Measurements from ENCODE around the gene NHLRC4.

Gene NHLRC4

DNA sequence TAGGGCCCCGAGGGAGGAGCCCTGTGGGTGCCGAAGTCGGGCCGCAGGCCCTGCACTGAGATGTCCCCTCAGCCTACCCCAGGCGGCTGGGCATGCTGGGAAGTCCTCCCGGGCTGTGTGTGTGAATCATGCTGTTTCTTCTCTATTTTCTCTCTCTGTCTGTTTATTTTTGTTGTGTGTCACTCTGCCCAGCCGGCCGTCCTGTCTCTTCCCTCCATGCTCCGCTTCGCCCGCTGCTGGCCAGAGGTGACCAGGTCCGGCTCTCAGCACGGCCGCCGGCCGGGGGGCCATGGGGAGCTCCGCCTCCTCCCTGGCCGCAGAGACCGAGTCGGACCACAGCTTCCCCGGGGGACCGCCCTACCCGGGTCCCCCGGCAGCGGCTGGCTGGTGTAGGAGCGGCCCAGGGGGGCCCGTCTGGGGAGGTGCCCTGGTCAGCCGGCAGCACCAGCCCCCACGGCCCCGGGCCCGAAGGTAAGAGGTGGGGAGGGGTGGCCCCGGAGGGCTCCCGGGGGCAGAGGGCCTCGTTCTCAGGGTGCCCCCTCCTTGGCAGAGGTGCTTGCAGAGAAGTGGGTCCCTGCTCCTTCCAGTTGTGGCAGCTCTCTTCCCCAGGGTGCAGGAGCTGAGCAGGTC, 26.8 kb upstream of the NHLRC4 start:
- TF ChIP-seq, protein P1, sequence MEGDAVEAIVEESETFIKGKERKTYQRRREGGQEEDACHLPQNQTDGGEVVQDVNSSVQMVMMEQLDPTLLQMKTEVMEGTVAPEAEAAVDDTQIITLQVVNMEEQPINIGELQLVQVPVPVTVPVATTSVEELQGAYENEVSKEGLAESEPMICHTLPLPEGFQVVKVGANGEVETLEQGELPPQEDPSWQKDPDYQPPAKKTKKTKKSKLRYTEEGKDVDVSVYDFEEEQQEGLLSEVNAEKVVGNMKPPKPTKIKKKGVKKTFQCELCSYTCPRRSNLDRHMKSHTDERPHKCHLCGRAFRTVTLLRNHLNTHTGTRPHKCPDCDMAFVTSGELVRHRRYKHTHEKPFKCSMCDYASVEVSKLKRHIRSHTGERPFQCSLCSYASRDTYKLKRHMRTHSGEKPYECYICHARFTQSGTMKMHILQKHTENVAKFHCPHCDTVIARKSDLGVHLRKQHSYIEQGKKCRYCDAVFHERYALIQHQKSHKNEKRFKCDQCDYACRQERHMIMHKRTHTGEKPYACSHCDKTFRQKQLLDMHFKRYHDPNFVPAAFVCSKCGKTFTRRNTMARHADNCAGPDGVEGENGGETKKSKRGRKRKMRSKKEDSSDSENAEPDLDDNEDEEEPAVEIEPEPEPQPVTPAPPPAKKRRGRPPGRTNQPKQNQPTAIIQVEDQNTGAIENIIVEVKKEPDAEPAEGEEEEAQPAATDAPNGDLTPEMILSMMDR (IDR thresholded peaks at IDR 0.05; ENCODE audit: control insufficient read depth, extremely low read depth, insufficient read depth), result no peak
- H3K4me3 ChIP-seq (ENCODE audit: low read depth, low read length), result no peak overlapping the region
- no peak for DNase-seq (ENCODE audit: low read depth)

- TF ChIP-seq, protein P1 (IDR thresholded peaks at IDR 0.05; ENCODE audit: control insufficient read depth, extremely low read depth, insufficient read depth), result no peak
- no peak for DNase-seq (ENCODE audit: low read depth)
- no peak overlapping the region for H3K4me3 ChIP-seq (ENCODE audit: low read depth, low read length)
Observed at GRCh38 chr16:540645-541340, 26.0 kb upstream of the NHLRC4 start.

DNA sequence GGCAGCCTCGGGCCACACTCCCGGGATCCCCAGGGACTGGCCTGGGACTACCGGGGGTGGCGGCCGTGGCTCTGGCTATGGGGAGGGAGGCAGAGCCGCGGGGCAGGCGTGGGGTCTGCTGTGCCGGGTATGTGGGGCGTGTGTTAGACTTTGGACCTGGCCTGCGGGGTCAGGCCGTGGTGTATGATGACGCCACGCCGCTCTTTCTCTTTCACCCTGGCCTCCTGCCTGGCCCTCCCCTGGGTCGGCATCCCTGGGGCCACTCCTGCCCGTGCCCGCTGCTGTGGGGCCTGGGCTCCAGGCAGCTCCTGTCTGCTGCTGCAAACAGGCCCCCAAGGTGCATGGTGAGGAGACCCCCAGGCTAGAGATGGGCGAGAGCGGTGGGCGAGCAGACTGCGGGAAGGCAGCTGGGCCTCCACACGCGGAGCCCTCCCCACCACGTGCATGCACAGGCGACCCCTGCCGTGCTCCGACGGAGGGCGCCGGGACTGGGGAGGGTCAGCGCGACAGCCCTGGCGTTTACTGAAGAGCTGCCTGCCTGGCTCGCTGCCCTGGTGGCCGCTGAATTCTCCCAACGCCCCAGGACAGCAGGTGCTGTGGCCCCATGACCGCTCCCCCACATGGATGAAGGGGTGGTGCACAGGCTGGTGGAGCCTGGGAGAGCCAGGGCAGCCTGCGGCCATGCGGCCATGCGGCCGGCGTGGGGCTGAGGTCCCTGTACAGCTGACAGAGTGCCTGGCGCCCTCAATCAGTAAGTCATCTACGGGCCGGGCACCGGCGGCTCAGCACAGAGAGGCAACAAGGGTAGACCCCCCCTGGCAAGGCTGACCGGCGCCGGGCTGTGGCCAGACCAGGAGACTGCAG, 23.3 kb upstream of the NHLRC4 start:
- TF ChIP-seq, protein P1 (IDR thresholded peaks at IDR 0.05; ENCODE audit: control insufficient read depth, extremely low read depth, insufficient read depth), result no peak
- H3K4me3 ChIP-seq (ENCODE audit: low read depth, low read length), result no peak overlapping the region
- no peak for DNase-seq (ENCODE audit: low read depth)

- DNase-seq (ENCODE audit: low read depth), result no peak
- TF ChIP-seq, protein P1 (IDR thresholded peaks at IDR 0.05; ENCODE audit: control insufficient read depth, extremely low read depth, insufficient read depth), result no peak
- no peak overlapping the region for H3K4me3 ChIP-seq (ENCODE audit: low read depth, low read length)
Observed at GRCh38 chr16:544517-544916, 22.3 kb upstream of the NHLRC4 start.

- no peak for DNase-seq (ENCODE audit: low read depth)
- TF ChIP-seq, protein P1 (IDR thresholded peaks at IDR 0.05; ENCODE audit: control insufficient read depth, extremely low read depth, insufficient read depth), result peak; percentile 92
- H3K4me3 ChIP-seq (ENCODE audit: low read depth, low read length), result no peak overlapping the region
Observed at GRCh38 chr16:546909-547770, 19.7 kb upstream of the NHLRC4 start.

DNA sequence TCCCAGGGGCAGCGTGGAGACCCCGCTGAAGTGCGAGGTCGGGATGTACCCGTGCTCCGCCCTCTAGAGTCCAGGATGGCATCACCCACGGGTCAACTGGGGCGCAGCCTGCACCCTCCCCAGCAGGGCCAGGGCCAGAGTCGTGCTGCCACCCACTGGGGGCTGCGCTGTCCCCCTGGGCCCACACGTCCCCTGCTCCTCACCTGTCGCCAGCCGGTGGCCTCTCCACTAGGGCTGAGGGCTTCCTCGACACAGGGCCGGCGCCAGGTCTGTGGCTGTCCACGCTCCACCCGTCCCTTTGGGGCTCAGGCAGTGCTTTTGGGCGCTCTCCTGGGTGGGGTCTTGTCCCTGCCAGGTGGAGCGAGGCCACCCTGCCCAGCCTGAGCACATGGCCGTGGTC, 18.2 kb upstream of the NHLRC4 start:
- TF ChIP-seq, protein P1 (IDR thresholded peaks at IDR 0.05; ENCODE audit: control insufficient read depth, extremely low read depth, insufficient read depth), result no peak
- no peak for DNase-seq (ENCODE audit: low read depth)

More for the DNA sequence above, 18.2 kb upstream of the NHLRC4 start:
- no peak overlapping the region for H3K4me3 ChIP-seq (ENCODE audit: low read depth, low read length)
